Retinal pigment epithelial cell (primary cell): ENCODE measurements around the gene RELA.
A peak's percentile ranks its signal among the peaks of the same experiment; 100 is the strongest.
"Not testable (repeated sequence)": the region's sequence is repeated elsewhere in the genome, so short reads cannot be mapped to it uniquely, and the experiment has no call there.

Source experiments
- DNase-seq: peaks from one replicate; pipeline ENCODE4 v3.0.0-alpha.2; 2010; ENCODE audit warnings: low read depth
- H3K4me3 ChIP-seq: 2 replicates; pipeline ENCODE4 v1.5.1; 2011; ENCODE audit warnings: mild to moderate bottlenecking, low read length, control low read depth, moderate library complexity
- TF ChIP-seq, protein P1 (sequence below): conservative IDR thresholded peaks from 2 replicates; pipeline ENCODE4 v1.5.1; 2011; ENCODE audit warnings: low read depth, low read length, control low read depth, inconsistent platforms

RELA gene

DNA sequence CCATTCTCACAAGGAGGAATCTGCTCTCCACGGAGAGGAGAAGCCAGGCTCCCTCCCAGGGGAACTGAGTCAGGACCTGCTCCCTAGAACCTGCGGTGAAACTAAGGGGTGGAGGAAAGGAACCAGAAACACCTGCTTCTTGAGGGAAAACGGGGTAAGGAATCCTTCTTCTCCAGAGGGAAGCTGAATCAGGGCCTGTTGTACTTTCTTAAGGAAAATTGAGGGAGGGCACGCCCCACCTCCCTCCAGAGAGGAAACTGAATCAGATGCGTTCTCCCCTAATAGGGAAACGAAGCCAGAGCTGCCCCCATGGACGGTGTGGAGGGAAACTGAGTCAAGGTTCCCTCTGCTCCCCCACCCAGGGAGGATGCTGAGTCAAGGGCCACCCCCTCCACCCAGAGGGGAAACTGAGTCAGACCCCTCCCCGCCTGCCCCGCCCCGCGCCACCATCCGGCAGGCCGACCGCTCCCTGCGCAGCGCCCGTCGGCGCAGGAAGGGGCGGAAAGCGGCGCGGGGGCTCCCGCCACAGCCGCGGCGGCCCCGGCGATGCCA, 393 bp downstream of the RELA start:
- TF ChIP-seq, protein P1, sequence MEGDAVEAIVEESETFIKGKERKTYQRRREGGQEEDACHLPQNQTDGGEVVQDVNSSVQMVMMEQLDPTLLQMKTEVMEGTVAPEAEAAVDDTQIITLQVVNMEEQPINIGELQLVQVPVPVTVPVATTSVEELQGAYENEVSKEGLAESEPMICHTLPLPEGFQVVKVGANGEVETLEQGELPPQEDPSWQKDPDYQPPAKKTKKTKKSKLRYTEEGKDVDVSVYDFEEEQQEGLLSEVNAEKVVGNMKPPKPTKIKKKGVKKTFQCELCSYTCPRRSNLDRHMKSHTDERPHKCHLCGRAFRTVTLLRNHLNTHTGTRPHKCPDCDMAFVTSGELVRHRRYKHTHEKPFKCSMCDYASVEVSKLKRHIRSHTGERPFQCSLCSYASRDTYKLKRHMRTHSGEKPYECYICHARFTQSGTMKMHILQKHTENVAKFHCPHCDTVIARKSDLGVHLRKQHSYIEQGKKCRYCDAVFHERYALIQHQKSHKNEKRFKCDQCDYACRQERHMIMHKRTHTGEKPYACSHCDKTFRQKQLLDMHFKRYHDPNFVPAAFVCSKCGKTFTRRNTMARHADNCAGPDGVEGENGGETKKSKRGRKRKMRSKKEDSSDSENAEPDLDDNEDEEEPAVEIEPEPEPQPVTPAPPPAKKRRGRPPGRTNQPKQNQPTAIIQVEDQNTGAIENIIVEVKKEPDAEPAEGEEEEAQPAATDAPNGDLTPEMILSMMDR, result no peak
- peak overlapping the region; percentile 94 for H3K4me3 ChIP-seq
- no peak for DNase-seq

DNA sequence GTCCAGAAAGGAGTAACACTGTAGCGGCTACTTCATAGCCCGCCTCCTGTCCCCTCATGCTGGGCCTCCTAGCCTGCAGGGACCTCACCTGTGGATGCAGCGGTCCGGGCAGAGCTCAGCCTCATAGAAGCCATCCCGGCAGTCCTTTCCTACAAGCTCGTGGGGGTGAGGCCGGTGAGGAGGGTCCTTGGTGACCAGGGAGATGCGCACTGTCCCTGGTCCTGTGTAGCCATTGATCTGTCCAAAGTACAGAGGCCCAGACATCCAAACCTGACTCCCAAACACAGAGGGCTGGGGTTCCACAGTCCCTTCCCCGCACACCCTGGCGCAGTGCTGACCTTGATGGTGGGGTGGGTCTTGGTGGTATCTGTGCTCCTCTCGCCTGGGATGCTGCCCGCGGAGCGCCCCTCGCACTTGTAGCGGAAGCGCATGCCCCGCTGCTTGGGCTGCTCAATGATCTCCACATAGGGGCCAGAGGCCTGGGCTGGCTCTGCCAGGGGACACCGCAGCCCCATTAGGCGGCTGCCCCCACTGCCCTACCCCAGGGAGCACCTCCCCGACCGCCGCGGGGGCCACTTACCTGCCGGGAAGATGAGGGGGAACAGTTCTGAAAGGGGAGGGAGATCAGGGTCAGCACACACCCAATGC, 993 bp downstream of the RELA start:
- DNase-seq, result no peak
- H3K4me3 ChIP-seq, result peak overlapping the region; percentile 94
- TF ChIP-seq, protein P1, result no peak

DNA sequence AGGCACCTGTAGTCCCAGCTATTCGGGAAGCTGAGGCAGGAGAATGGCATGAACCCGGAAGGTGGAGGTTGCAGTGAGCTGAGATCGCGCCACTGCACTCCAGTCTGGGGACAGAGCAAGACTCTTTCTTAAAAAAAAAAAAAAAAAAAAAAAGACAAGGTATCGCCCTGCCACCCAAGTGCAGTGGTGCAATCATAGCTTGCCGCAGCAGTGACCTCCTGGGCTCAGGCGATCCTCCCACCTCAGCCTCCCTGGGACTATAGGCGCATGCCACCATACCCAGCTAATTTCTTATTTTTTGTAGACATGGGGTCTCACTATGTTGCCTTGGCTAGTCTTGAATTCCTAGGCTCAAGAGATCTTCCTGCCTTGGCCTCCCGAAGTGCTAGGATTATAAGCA, 1.8 kb downstream of the RELA start:
- H3K4me3 ChIP-seq, DNase-seq: not testable (repeated sequence)

DNA sequence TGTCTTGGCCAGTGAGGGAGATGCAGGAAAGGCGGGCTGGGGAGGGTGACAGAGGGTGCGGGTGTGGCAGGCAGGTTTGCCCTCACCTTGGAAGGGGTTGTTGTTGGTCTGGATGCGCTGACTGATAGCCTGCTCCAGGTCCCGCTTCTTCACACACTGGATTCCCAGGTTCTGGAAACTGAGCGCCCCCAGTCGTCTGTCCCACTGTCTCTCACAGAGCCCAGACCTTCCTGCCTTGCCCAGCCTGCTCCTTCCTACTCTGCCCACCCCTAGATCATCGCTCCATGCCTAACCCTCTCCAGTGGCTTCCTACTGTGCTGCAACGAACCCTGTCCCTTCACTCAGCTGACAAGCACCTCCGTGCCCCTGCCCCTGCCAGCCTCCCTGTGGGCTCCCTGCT, 2.7 kb downstream of the RELA start:
- DNase-seq, result no peak
- TF ChIP-seq, protein P1, result no peak
- H3K4me3 ChIP-seq, result no peak overlapping the region

GRCh38 chr11:65658174-65659021, 4.3 kb downstream of the RELA start:
- TF ChIP-seq, protein P1, result no peak
- H3K4me3 ChIP-seq, result no peak overlapping the region
- no peak for DNase-seq

- TF ChIP-seq, protein P1, result no peak
These were observed 5.3 kb downstream of the RELA start for GRCh38 chr11:65657426-65657825.

DNA sequence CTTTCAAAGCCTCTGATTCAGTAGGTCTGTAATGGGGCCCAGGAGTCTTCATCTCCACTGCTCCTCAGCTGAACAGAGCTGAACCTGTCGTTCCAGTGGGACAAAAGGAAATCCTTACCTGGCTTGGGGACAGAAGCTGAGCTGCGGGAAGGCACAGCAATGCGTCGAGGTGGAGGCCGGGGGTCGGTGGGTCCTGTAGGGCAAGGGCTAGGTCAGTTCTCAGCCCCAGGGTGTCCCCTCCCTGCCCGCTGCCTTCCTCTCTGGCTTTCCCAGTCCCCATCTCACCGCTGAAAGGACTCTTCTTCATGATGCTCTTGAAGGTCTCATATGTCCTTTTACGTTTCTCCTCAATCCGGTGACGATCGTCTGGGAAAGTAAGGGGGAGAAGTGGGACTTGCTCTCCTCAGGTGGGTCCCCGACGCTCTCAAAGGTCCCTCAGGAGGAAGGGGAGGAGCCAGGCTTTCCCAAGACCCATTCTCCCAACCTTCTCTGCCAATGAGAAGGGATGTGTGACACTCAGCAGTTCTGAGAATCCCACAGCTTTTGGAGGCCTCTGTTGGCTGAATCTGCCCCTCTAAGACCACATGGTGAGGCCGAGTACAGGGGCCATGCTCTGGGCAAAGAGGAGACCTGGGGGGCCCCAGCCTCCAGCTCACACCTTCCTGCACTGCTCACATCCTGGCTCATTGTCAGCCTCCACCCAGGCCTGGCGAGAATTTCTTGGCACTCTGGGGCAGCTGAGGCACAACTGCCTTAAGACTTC, 7.0 kb downstream of the RELA start:
- H3K4me3 ChIP-seq, result no peak overlapping the region
- no peak for DNase-seq
- TF ChIP-seq, protein P1, result no peak

More at GRCh38 chr11:65657426-65657825, 5.3 kb downstream of the RELA start:
- H3K4me3 ChIP-seq, result no peak overlapping the region
- DNase-seq, result no peak
